GM21619 (cell line): ENCODE measurements around the gene KRTAP13-2.

Experiments used
- ATAC-seq: cut with Tn5 transposase; IDR thresholded peaks from one replicate; pipeline ENCODE4 v1.9.1; 2021; ENCODE audit not compliant: unreplicated experiment

The KRTAP13-2 gene

DNA sequence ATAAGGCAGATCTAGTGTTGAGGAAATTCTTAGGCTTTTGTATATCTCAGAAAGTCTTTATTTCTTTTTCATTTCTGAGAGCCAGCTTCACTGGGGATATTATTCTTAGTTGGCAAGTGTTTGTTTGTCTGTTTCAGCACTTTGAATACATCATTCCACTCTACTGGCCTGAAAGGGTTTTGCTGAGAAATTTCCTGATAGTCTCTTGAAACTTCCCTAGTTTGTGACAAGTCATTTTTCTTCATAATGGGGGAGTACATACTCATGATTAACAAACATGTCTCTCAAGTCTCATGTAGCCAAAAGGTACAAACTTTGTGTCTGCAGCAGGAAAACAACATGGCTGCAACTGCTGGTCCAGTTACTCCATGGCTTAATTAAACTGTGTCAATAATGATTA, 45.7 kb downstream of the KRTAP13-2 start:
- no peak for ATAC-seq
